ENCODE data around the gene ZBTB46. TPM values are rescaled to one million over a fixed set of nuclear protein-coding genes. Genes with fewer than 3 reads are reported as not detected.

ZBTB46 gene
- total RNA-seq, 1 experiment from 2014 or later: 3.6 TPM

DNA sequence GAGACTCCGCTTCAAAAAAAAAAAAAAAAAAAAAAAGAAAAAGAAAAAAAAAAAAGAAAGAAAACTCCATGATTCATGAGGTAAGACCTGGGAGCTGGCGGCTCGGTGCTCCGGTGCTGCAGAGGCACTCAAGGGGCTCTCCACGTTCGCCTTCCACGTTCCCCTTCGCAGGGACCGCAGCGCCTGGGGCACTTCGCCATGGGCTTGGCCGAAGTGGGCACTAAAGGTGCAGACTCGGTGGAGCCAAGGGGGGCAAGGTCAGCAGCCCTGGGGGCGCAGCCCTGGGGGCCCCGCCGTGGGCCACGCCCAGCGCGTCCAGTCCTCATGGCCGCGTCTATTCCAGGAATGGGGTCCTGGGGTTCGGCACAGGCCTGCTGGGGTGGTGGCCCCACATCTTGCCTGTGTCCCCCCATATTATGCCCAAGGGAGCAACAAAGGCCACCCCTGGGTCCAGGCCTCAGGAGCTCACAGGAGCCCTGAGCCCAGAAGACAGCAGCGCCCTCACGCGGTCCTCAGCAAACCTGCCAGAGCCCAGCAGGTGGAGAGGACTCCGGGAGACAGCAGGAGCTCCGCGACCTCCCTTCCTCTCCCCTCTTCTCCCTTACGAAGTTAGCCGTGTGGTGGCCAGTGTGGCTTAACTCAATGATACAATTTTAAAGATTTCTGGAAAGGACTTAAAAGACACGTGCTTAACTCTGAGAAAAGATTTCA is 21.9 kb downstream of the ZBTB46 start:
- Histone ChIP-seq H3K4me2 (no peak overlapping the region), H3K79me2 (ENCODE audit: low read depth) (no peaks in the 10 kb centered on the region), H2AFZ (no peak overlapping the region), H3F3A (ENCODE audit: insufficient read depth, low read depth) (no peaks in the 10 kb centered on the region; the same call in 1 of the 2 replicates), H3K4me1 (replicated peaks; ENCODE audit: insufficient read depth) (no peaks in the 10 kb centered on the region), H4K20me1 (ENCODE audit: insufficient read depth) (no peaks in the 10 kb centered on the region), H3K9me2 (ENCODE audit: insufficient read depth) (no peaks in the 10 kb centered on the region), H3K4me3 (no peak overlapping the region), H3K36me3 (ENCODE audit: low read depth) (no peaks in the 10 kb centered on the region), H3K27me3 (ENCODE audit: insufficient read depth, low read depth) (no peaks in the 10 kb centered on the region), H3K27ac (no peak overlapping the region), H3K9me3 (ENCODE audit: insufficient read depth, low read depth) (no peaks in the 10 kb centered on the region)
- TF ChIP-seq, protein P1, sequence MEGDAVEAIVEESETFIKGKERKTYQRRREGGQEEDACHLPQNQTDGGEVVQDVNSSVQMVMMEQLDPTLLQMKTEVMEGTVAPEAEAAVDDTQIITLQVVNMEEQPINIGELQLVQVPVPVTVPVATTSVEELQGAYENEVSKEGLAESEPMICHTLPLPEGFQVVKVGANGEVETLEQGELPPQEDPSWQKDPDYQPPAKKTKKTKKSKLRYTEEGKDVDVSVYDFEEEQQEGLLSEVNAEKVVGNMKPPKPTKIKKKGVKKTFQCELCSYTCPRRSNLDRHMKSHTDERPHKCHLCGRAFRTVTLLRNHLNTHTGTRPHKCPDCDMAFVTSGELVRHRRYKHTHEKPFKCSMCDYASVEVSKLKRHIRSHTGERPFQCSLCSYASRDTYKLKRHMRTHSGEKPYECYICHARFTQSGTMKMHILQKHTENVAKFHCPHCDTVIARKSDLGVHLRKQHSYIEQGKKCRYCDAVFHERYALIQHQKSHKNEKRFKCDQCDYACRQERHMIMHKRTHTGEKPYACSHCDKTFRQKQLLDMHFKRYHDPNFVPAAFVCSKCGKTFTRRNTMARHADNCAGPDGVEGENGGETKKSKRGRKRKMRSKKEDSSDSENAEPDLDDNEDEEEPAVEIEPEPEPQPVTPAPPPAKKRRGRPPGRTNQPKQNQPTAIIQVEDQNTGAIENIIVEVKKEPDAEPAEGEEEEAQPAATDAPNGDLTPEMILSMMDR (conservative IDR thresholded peaks at IDR 0.05): no peak
- TF ChIP-seq EZH2 (IDR thresholded peaks at IDR 0.05; ENCODE audit: low read depth): no peak
- DNase-seq: no peak
- no TSS peak for BruUV-seq (replicated peaks)
- POLR2A ChIA-PET (ENCODE audit: unreplicated experiment): no interaction called here
- intact Hi-C loops (cut with micrococcal nuclease; ENCODE audit: unreplicated experiment): no loop called here
- CTCF ChIA-PET: no interaction called here

DNA sequence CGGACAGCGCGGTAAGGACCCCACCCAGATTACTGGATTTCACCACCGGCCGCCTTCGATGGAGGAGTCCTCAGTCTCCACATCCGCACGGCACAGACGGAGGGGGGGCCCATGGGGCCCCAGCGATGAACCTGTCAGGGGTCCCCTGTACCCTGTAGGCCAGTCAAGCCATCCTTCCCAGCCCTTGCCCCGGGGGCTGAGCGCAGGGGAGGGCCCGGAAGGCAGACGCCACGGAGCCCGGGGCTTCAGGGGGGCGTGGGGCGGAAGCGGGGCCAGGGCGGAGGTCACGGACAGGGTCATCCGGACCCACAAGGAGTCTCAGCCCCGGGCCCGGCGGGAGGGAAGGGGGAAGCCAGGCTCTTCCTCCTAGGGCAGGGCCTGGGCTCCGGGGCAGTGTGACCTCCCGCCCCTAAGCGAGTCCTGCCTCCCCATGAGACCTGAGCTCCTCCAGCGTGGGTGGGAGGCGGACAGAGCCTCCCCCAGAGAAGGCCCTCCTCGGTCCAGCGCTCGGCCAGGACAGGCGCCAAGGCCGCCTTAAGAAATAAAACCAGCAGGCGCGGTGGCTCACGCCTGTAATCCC is 22.8 kb downstream of the ZBTB46 start:
- no peaks in the 10 kb centered on the region for H3K9me2 ChIP-seq (ENCODE audit: insufficient read depth)
- no peaks in the 10 kb centered on the region for H3K79me2 ChIP-seq (ENCODE audit: low read depth)
- no peak overlapping the region for H3K4me2 ChIP-seq
- POLR2A ChIA-PET (ENCODE audit: unreplicated experiment): no interaction called here
- H3K4me3 ChIP-seq: no peak overlapping the region
- DNase-seq: no peak
- no TSS peak for BruUV-seq (replicated peaks)
- H3K4me1 ChIP-seq (replicated peaks; ENCODE audit: insufficient read depth): no peaks in the 10 kb centered on the region
- intact Hi-C loops (cut with micrococcal nuclease; ENCODE audit: unreplicated experiment): no loop called here
- no peaks in the 10 kb centered on the region for H4K20me1 ChIP-seq (ENCODE audit: insufficient read depth)
- H3K27ac ChIP-seq: no peak overlapping the region
- TF ChIP-seq, protein P1 (conservative IDR thresholded peaks at IDR 0.05): no peak
- no peak for TF ChIP-seq EZH2 (IDR thresholded peaks at IDR 0.05; ENCODE audit: low read depth)
- H3K9me3 ChIP-seq (ENCODE audit: insufficient read depth, low read depth): no peaks in the 10 kb centered on the region
- CTCF ChIA-PET: no interaction called here
- H3K36me3 ChIP-seq (ENCODE audit: low read depth): no peaks in the 10 kb centered on the region
- no peaks in the 10 kb centered on the region; the same call in 1 of the 2 replicates for H3F3A ChIP-seq (ENCODE audit: insufficient read depth, low read depth)
- no peaks in the 10 kb centered on the region; the same call in 1 of the 2 replicates for H3K27me3 ChIP-seq (ENCODE audit: insufficient read depth, low read depth)
- H2AFZ ChIP-seq: no peak overlapping the region

DNA sequence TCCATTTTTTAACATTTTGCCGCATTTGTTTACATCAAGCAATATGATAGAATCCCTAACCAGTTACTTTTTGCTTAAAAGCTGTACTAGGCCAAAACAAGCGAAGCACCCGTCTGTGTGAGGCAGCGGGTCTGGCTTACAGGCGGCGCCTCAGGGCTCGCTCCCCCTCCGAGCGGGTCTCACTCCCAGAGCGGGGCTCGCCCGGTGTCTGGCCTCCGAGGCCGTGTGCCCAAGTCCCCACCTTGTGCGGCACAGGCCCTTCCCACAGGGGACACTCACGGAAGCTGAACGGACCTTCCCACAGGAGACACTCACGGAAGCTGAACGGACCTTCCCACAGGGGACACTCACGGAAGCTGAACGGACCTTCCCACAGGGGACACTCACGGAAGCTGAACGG is 23.4 kb downstream of the ZBTB46 start:
- no peaks in the 10 kb centered on the region for H3K4me1 ChIP-seq (replicated peaks; ENCODE audit: insufficient read depth)
- no peak for DNase-seq
- no peaks in the 10 kb centered on the region for H3K79me2 ChIP-seq (ENCODE audit: low read depth)
- intact Hi-C loops (cut with micrococcal nuclease; ENCODE audit: unreplicated experiment): no loop called here
- peaks cover 4% of the 10 kb centered on the region; the same call in 1 of the 2 replicates for H3K27me3 ChIP-seq (ENCODE audit: insufficient read depth, low read depth)
- H3K9me2 ChIP-seq (ENCODE audit: insufficient read depth): no peaks in the 10 kb centered on the region
- ChIA-PET POLR2A (ENCODE audit: unreplicated experiment) (no interaction called here), CTCF (no interaction called here)
- no peak overlapping the region for H3K4me3 ChIP-seq
- no peaks in the 10 kb centered on the region for H3K36me3 ChIP-seq (ENCODE audit: low read depth)
- H3F3A ChIP-seq (ENCODE audit: insufficient read depth, low read depth): no peaks in the 10 kb centered on the region; the same call in 1 of the 2 replicates
- no peak overlapping the region for H3K27ac ChIP-seq
- H4K20me1 ChIP-seq (ENCODE audit: insufficient read depth): no peaks in the 10 kb centered on the region
- no peaks in the 10 kb centered on the region for H3K9me3 ChIP-seq (ENCODE audit: insufficient read depth, low read depth)
- BruUV-seq (replicated peaks): no TSS peak
- TF ChIP-seq, protein P1 (conservative IDR thresholded peaks at IDR 0.05): no peak
- TF ChIP-seq EZH2 (IDR thresholded peaks at IDR 0.05; ENCODE audit: low read depth): no peak
- H2AFZ ChIP-seq: no peak overlapping the region
- no peak overlapping the region for H3K4me2 ChIP-seq
